GM12875 (cell line): ENCODE data around the gene BNC2.

Source experiments
- H3K4me3 ChIP-seq: one replicate; pipeline ENCODE4 v1.5.1; 2011; ENCODE audit warnings: low read depth, low read length, control low read depth
- TF ChIP-seq, protein P1 (sequence below): IDR thresholded peaks from 2 replicates; pipeline ENCODE4 v1.5.1; 2011; ENCODE audit warnings: low read depth, mild to moderate bottlenecking, control low read depth, inconsistent platforms, low read length, moderate library complexity, borderline replicate concordance; ENCODE audit not compliant: insufficient read depth

The BNC2 gene

DNA sequence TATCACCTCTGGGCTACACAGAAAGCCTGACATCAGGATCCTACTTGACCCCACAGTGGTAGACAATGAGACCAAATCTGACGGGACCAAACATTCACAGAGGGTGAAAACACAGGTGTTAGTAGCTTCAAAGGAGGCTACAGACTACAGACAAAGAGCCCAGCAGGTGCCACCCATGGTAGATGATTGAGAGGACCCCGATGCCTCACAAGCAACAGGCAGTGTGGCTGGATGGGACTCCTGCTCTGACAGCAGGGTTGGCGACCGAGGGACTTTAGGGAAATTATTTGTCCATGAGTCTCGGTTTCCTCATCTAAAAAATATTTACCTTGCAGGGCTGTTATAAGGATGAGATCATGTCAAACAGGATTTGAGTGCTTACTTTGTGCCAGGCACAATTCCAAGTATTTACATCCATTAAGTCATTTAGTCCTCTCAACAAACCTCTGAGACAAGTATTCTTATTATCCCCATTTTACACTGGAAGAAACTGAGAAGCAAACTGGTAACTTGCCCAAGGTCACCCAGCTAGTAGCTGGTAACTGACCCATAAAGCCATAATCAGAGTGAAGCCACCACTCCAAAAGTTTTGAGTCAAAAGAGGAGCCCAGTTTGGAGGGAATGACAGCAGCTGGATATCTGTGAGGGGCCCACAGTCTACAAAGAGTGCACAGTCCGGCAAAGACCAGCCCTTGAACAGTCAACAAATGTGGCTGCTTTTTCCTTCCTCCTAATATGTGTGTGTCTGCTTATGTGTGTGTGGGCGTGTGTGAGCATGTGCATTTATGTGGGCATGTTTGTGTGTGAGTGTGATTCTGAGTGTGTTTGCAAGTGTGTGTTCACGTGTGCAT is 502.0 kb downstream of the BNC2 start:
- H3K4me3 ChIP-seq: no peak overlapping the region
- TF ChIP-seq, protein P1, sequence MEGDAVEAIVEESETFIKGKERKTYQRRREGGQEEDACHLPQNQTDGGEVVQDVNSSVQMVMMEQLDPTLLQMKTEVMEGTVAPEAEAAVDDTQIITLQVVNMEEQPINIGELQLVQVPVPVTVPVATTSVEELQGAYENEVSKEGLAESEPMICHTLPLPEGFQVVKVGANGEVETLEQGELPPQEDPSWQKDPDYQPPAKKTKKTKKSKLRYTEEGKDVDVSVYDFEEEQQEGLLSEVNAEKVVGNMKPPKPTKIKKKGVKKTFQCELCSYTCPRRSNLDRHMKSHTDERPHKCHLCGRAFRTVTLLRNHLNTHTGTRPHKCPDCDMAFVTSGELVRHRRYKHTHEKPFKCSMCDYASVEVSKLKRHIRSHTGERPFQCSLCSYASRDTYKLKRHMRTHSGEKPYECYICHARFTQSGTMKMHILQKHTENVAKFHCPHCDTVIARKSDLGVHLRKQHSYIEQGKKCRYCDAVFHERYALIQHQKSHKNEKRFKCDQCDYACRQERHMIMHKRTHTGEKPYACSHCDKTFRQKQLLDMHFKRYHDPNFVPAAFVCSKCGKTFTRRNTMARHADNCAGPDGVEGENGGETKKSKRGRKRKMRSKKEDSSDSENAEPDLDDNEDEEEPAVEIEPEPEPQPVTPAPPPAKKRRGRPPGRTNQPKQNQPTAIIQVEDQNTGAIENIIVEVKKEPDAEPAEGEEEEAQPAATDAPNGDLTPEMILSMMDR: no peak

DNA sequence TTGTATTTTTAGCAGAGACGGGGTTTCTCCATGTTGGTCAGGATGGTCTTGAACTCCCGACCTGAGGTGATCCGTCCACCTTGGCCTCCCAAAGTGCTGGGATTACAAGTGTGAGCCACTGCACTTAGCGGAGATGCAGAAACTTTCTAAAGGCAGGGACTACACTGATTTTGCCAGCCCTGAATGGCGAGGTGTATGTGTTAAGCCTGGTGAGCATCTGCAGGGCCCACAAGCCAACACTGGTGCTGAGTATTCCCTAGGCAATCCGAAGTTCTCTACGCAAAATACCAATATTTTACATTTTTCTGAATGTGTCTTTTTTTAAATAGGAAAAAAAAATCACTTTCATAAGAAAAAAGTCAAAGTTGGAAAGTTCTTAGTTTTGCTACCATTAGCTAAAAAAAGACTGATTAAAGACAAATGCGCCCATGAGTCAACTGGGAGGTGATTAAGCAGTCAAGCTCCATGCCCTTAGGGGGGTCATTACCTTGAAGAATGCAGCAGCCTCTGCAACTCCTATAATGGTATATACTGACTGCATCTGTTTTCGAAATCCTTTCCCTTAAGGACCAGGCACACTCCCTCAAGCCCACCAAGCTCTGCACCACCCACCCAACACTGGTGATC is 502.8 kb downstream of the BNC2 start:
- TF ChIP-seq, protein P1: no peak
- no peak overlapping the region for H3K4me3 ChIP-seq

DNA sequence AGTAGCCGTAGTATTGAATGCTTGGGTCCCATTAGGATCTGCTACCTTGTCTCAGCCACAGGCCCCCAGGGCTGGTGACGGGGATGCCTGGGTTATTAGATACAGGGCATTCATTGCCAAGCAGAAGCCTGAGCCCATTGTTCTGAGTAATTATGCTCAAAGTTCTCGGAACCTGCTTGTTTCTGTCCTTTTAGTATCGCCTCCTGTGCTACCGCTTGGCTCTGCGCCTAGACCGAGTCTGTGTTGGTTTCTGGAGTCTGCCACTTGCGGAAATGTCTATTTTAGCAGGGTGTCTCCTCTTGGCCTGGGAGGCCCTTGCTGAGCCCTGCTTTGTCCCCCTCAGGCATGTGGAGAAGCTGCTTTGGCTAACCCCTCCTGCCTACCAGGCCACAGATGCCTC is 506.1 kb downstream of the BNC2 start:
- TF ChIP-seq, protein P1: no peak

DNA sequence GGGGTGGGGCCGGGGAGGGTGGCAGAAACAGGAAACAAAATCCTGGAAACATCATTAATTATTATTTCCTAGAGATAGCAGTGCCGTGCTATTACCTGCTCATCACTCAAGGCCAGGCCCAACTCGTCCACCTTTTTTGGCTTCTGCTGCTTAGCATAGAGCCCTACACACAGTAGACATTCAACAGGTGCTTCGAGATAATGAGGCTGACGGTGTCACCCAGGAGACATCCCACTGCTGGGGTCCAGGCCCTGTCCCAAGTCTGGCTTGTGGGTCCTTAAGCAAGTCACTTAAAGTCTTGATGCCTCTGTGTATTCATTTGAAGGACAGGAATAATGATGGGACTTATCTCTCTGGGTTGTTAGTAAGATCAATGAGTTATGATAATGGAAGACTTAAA is 506.6 kb downstream of the BNC2 start:
- no peak overlapping the region for H3K4me3 ChIP-seq
- TF ChIP-seq, protein P1: no peak

More for the DNA sequence above, 506.1 kb downstream of the BNC2 start:
- H3K4me3 ChIP-seq: no peak overlapping the region

DNA sequence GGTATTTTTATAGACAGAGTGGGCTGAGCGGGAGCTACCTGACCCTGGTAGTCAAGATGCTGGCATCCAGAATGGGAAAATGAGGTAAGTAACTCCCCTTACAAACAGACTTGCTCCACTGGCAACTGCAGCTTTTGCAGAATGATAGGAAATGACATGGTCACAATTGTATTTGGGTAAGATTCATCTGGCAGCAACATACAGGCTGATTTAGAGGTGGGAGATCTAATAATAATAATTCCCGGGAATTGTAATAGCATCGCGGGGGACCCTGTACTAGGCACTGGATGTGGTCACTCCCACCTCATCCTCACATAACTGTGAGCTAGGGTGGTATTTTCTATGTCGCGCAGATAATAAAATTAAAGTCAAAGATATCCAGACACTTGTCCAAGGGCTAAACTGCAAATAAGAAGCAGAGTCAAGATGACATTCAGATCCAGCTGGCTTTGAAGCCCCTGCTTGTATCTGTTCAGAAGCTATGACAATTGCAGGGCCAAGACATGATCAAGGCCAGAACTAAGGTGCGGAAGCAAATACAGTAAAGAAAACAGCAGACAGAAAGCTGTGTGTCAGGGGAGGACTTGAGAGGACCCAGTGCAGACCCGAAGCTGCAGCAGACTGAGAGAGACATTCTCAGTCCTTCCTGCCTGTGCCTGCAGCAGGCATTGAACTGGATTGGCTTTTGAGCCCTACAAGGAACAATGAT is 507.2 kb downstream of the BNC2 start:
- no peak overlapping the region for H3K4me3 ChIP-seq
- TF ChIP-seq, protein P1: no peak

DNA sequence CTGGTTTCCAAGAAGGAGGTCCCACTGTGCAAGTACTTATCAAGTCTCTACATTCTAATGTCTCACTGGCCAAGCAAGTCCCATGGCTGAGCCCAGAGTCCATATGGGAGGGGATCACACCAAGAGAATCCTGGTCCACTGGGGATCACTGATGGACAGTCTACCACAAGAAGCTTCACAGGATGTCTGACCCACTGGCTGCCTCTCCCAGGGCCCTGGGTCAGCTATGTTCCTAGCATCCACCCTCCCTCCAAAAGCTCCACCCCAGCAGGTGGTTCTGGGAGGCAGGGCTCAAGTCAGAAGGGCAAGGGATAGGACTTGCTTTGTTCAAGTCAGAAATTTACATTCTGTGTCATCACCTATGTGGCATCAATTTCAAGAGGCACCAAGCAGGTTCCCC is 508.5 kb downstream of the BNC2 start:
- TF ChIP-seq, protein P1: no peak
- H3K4me3 ChIP-seq: no peak overlapping the region
